ENCODE measurements around the gene TTC27. TPM values are rescaled to one million over a fixed set of nuclear protein-coding genes. Genes with fewer than 3 reads are reported as not detected.

Gene TTC27
- polyA plus RNA-seq, 1 donor (not counting 4 experiments of a cell fraction or from before 2014, with no cell fraction given), result 28.7 TPM

DNA sequence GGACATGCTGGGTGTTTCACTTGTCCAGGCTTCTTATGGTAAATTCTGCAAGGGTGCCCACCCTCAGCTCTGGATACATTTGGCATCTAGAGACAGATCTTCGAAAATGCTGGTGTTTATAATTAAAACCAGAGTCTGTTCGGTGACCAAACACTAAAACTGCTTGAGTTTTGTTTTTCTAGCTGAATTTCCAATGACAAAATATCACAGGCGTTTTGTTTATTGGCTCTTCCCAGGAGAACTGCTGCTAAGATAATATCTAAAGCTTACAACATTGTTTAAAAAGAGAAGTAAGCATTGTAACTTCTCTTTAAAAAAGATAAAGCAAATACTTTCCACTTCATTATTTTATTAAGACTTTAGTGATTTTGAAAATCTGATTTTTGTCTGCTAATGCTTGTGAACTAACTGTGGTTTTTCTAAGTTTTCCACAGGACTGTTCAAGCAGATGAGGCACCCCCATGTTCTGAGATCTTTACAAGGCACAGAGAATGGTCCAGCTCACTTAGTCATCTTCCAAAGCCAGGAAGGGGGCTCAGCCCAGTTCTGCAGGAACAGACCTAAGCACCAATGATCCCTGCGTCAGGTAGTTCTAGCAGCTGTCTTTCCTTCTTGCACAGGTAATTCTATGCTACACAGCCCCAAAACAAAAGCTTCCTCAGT lies 224.1 kb downstream of the TTC27 start:
- H3K4me2 ChIP-seq (ENCODE audit: control insufficient read depth, extremely low read depth, insufficient read depth, low read depth, low read length), result no peak overlapping the region
- FAIRE-seq (no peak), DNase-seq (ENCODE audit: low read depth, low spot score) (no peak)
- H3K4me1 ChIP-seq (ENCODE audit: control insufficient read depth, extremely low read depth, insufficient read depth, low read length), result peaks cover 9% of the 10 kb centered on the region
- H3K9me1 ChIP-seq (ENCODE audit: control insufficient read depth, extremely low read depth, insufficient read depth, low read length), result no peaks in the 10 kb centered on the region
- H3K27me3 ChIP-seq (ENCODE audit: control insufficient read depth, extremely low read depth, insufficient read depth, low read length), result peaks cover 3% of the 10 kb centered on the region
- no peak for TF ChIP-seq EZH2 (IDR thresholded peaks at IDR 0.05; ENCODE audit: low read length)
- TF ChIP-seq, protein P1, sequence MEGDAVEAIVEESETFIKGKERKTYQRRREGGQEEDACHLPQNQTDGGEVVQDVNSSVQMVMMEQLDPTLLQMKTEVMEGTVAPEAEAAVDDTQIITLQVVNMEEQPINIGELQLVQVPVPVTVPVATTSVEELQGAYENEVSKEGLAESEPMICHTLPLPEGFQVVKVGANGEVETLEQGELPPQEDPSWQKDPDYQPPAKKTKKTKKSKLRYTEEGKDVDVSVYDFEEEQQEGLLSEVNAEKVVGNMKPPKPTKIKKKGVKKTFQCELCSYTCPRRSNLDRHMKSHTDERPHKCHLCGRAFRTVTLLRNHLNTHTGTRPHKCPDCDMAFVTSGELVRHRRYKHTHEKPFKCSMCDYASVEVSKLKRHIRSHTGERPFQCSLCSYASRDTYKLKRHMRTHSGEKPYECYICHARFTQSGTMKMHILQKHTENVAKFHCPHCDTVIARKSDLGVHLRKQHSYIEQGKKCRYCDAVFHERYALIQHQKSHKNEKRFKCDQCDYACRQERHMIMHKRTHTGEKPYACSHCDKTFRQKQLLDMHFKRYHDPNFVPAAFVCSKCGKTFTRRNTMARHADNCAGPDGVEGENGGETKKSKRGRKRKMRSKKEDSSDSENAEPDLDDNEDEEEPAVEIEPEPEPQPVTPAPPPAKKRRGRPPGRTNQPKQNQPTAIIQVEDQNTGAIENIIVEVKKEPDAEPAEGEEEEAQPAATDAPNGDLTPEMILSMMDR (optimal IDR thresholded peaks at IDR 0.05 in 1 of 3, IDR thresholded peaks at IDR 0.05 in 1 of 3, conservative IDR thresholded peaks at IDR 0.05 in 1 of 3; ENCODE audit: extremely low read depth in 1 of 3, insufficient read depth in 2 of 3, low read length in 3 of 3), result no peak
- no peak overlapping the region for H3K4me3 ChIP-seq (ENCODE audit: control insufficient read depth in 2 of 3, extremely low read depth in 1 of 3, insufficient read depth in 2 of 3, low read depth in 1 of 3, low read length in 3 of 3)
- H3K79me2 ChIP-seq (ENCODE audit: control insufficient read depth, insufficient read depth, low read length), result no peaks in the 10 kb centered on the region
- H3K9me3 ChIP-seq (ENCODE audit: control insufficient read depth, low read depth, low read length), result no peaks in the 10 kb centered on the region
- no peak overlapping the region for H2AFZ ChIP-seq (ENCODE audit: control insufficient read depth, low read length)
- H3K36me3 ChIP-seq (ENCODE audit: control insufficient read depth in 2 of 2, extremely low read depth in 1 of 2, insufficient read depth in 2 of 2, low read length in 2 of 2), result no peaks in the 10 kb centered on the region
- dilution Hi-C loops (cut with MboI; ENCODE audit: extremely low pct_ligation_motif_present, low sequenced_read_pairs), result no loop called here
- H4K20me1 ChIP-seq (ENCODE audit: control insufficient read depth, extremely low read depth, insufficient read depth, low read length), result no peaks in the 10 kb centered on the region
- no peak overlapping the region for H3K9ac ChIP-seq (ENCODE audit: control insufficient read depth, extremely low read depth, insufficient read depth, low read length)
- no peak overlapping the region for H3K27ac ChIP-seq (ENCODE audit: control insufficient read depth, insufficient read depth, low read length)

DNA sequence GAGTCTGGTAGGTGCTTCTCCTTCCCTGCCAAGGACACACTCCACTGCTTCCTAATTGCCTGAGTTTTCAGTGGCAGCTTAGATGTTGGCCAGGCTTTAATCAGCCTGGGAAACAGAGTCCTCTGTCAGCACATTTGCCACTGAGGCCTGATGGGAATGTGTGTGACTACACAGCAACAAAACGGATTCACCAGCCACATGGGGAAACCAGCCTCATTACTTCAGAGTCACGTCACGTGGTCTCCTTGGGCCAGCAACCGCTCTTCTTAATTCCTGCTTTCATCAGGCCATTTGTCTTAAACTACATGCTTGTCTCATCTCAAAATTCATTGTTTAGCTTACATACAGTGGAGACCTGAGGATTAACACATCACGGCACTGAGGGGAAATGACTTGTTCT lies 225.0 kb downstream of the TTC27 start:
- no peak for DNase-seq (ENCODE audit: low read depth, low spot score)
- Histone ChIP-seq H3K4me2 (ENCODE audit: control insufficient read depth, extremely low read depth, insufficient read depth, low read depth, low read length) (no peak overlapping the region), H3K9ac (ENCODE audit: control insufficient read depth, extremely low read depth, insufficient read depth, low read length) (no peak overlapping the region), H3K9me1 (ENCODE audit: control insufficient read depth, extremely low read depth, insufficient read depth, low read length) (no peaks in the 10 kb centered on the region), H3K4me3 (ENCODE audit: control insufficient read depth in 2 of 3, extremely low read depth in 1 of 3, insufficient read depth in 2 of 3, low read depth in 1 of 3, low read length in 3 of 3) (no peak overlapping the region), H3K27ac (ENCODE audit: control insufficient read depth, insufficient read depth, low read length) (no peak overlapping the region), H4K20me1 (ENCODE audit: control insufficient read depth, extremely low read depth, insufficient read depth, low read length) (no peaks in the 10 kb centered on the region), H3K27me3 (ENCODE audit: control insufficient read depth, extremely low read depth, insufficient read depth, low read length) (peaks cover 3% of the 10 kb centered on the region), H3K79me2 (ENCODE audit: control insufficient read depth, insufficient read depth, low read length) (no peaks in the 10 kb centered on the region), H3K36me3 (ENCODE audit: control insufficient read depth in 2 of 2, extremely low read depth in 1 of 2, insufficient read depth in 2 of 2, low read length in 2 of 2) (no peaks in the 10 kb centered on the region), H3K9me3 (ENCODE audit: control insufficient read depth, low read depth, low read length) (no peaks in the 10 kb centered on the region), H3K4me1 (ENCODE audit: control insufficient read depth, extremely low read depth, insufficient read depth, low read length) (peaks cover 9% of the 10 kb centered on the region), H2AFZ (ENCODE audit: control insufficient read depth, low read length) (no peak overlapping the region)
- TF ChIP-seq, protein P1 (optimal IDR thresholded peaks at IDR 0.05 in 1 of 3, IDR thresholded peaks at IDR 0.05 in 1 of 3, conservative IDR thresholded peaks at IDR 0.05 in 1 of 3; ENCODE audit: extremely low read depth in 1 of 3, insufficient read depth in 2 of 3, low read length in 3 of 3), result no peak
- no peak for TF ChIP-seq EZH2 (IDR thresholded peaks at IDR 0.05; ENCODE audit: low read length)
- FAIRE-seq, result no peak
- dilution Hi-C loops (cut with MboI; ENCODE audit: extremely low pct_ligation_motif_present, low sequenced_read_pairs), result no loop called here

Measured in keratinocyte (primary cell).